ENCODE results near the gene RNF6. TPM values are rescaled to one million over a fixed set of nuclear protein-coding genes. Genes with fewer than 3 reads are reported as not detected.

Gene RNF6
- total RNA-seq, 1 experiment from 2014 or later = 33.2 TPM

- H3K9me2 ChIP-seq (ENCODE audit: insufficient read depth) = no peaks in the 10 kb centered on the region
- H3K27me3 ChIP-seq (ENCODE audit: insufficient read depth, low read length) = no peaks in the 10 kb centered on the region
- H2AFZ ChIP-seq (ENCODE audit: low read depth, low read length, poor library complexity, severe bottlenecking) = no peak overlapping the region
- no peak overlapping the region for H3K4me2 ChIP-seq (ENCODE audit: low read length)
- intact Hi-C loops (cut with micrococcal nuclease) = loop anchor here (5.0 kb wide), 1 partner anchor 424 kb away; no protein-coding TSS in a partner anchor
- H4K20me1 ChIP-seq (ENCODE audit: insufficient read depth) = no peaks in the 10 kb centered on the region
- no peaks in the 10 kb centered on the region for H3K9me3 ChIP-seq (ENCODE audit: control insufficient read depth in 1 of 2, insufficient read depth in 1 of 2, low read depth in 1 of 2, low read length in 2 of 2)
- RAD21 ChIA-PET (ENCODE audit: low non-redundant PET in 1 of 2, low total read pairs in 2 of 2, uncharacterized antibody in 2 of 2, unreplicated experiment in 2 of 2) = interaction anchor here in 1 of 2 experiments (2.5 kb wide), 1 partner anchor 313 kb away, joined by 16 read pairs; no protein-coding TSS in a partner anchor
- no TSS peak for BruUV-seq (replicated peaks)
- no peaks in the 10 kb centered on the region for H3K36me3 ChIP-seq (ENCODE audit: control insufficient read depth in 1 of 2, insufficient read depth in 2 of 2, low read length in 2 of 2)
- POLR2A ChIA-PET = no interaction called here
- H3K27ac ChIP-seq (ENCODE audit: low read depth, low read length) = no peak overlapping the region
- no peak overlapping the region for H3K4me3 ChIP-seq (replicated peaks in 1 of 2; ENCODE audit: low read depth in 1 of 2, low read length in 2 of 2)
- DNase-seq (ENCODE audit: low read depth, low spot score) (no peak), ATAC-seq (no peak)
- no peak overlapping the region for H3K9ac ChIP-seq (ENCODE audit: low read length)
- CTCF ChIA-PET = interaction anchor here (2.6 to 5.5 kb wide), 2 partner anchors 314 to 516 kb away, joined by 80 to 110 read pairs; no protein-coding TSS in a partner anchor
- TF ChIP-seq ZBTB33 (IDR thresholded peaks at IDR 0.05; ENCODE audit: extremely low read depth, insufficient replicate concordance, low read length) (no peak), MAX (IDR thresholded peaks at IDR 0.05) (no peak), SIN3A (IDR thresholded peaks at IDR 0.05; ENCODE audit: low read depth) (no peak), CEBPB (IDR thresholded peaks at IDR 0.05; ENCODE audit: low read depth) (no peak)
- peaks cover 0 to 8% of the 10 kb centered on the region in 2 experiments; a peak in 2 of 4 replicates for H3K4me1 ChIP-seq (ENCODE audit: control insufficient read depth in 1 of 2, insufficient read depth in 2 of 2, low read length in 2 of 2)
- H3K79me2 ChIP-seq (ENCODE audit: insufficient read depth, low read length) = no peaks in the 10 kb centered on the region
These were observed 38.7 kb downstream of the RNF6 start for GRCh38 chr13:26183416-26183815.

GRCh38 chr13:26179344-26179743, 42.8 kb downstream of the RNF6 start:
- no TSS peak for BruUV-seq (replicated peaks)

More at GRCh38 chr13:26179344-26179743, 42.8 kb downstream of the RNF6 start:
- Histone ChIP-seq H3K4me2 (ENCODE audit: low read length) (no peak overlapping the region), H3K9ac (ENCODE audit: low read length) (no peak overlapping the region), H2AFZ (ENCODE audit: low read depth, low read length, poor library complexity, severe bottlenecking) (no peak overlapping the region), H3K9me3 (ENCODE audit: control insufficient read depth in 1 of 2, insufficient read depth in 1 of 2, low read depth in 1 of 2, low read length in 2 of 2) (no peaks in the 10 kb centered on the region), H3K36me3 (ENCODE audit: control insufficient read depth in 1 of 2, insufficient read depth in 2 of 2, low read length in 2 of 2) (no peaks in the 10 kb centered on the region), H3K27me3 (ENCODE audit: insufficient read depth, low read length) (0 out of 2 replicates have a peak, but pooled peaks cover 7% of the 10 kb centered on the region), H4K20me1 (ENCODE audit: insufficient read depth) (no peaks in the 10 kb centered on the region), H3K9me2 (ENCODE audit: insufficient read depth) (no peaks in the 10 kb centered on the region), H3K79me2 (ENCODE audit: insufficient read depth, low read length) (no peaks in the 10 kb centered on the region), H3K27ac (ENCODE audit: low read depth, low read length) (no peak overlapping the region), H3K4me1 (ENCODE audit: control insufficient read depth in 1 of 2, insufficient read depth in 2 of 2, low read length in 2 of 2) (no peaks in the 10 kb centered on the region), H3K4me3 (replicated peaks in 1 of 2; ENCODE audit: low read depth in 1 of 2, low read length in 2 of 2) (no peak overlapping the region)
- ATAC-seq = no peak
- intact Hi-C loops (cut with micrococcal nuclease) = no loop called here
- ChIA-PET RAD21 (ENCODE audit: low non-redundant PET in 1 of 2, low total read pairs in 2 of 2, uncharacterized antibody in 2 of 2, unreplicated experiment in 2 of 2) (no interaction called here), POLR2A (no interaction called here), CTCF (interaction anchor here (1.3 kb wide), 1 partner anchor 317 kb away, joined by 3 read pairs; no protein-coding TSS in a partner anchor)
- no peak for DNase-seq (ENCODE audit: low read depth, low spot score)
- no peak for TF ChIP-seq ATF3 (IDR thresholded peaks at IDR 0.05)
- no peak for TF ChIP-seq POLR2A (IDR thresholded peaks at IDR 0.05; ENCODE audit: borderline replicate concordance, extremely low read depth, insufficient read depth, insufficient read length)
- no peak for TF ChIP-seq SIN3A (IDR thresholded peaks at IDR 0.05; ENCODE audit: low read depth)
- no peak for TF ChIP-seq CTCF (IDR thresholded peaks at IDR 0.05 in 2 of 3, conservative IDR thresholded peaks at IDR 0.05 in 1 of 3; ENCODE audit: borderline replicate concordance in 1 of 3, insufficient read depth in 1 of 3, low read depth in 2 of 3, low read length in 2 of 3)
- TF ChIP-seq POLR2AphosphoS5 (IDR thresholded peaks at IDR 0.05; ENCODE audit: low read depth, low read length) = no peak
- no peak for TF ChIP-seq EZH2phosphoT487 (IDR thresholded peaks at IDR 0.05; ENCODE audit: borderline replicate concordance)
- TF ChIP-seq MAX (IDR thresholded peaks at IDR 0.05) = no peak
- no peak for TF ChIP-seq SP1 (IDR thresholded peaks at IDR 0.05; ENCODE audit: low read depth)
- TF ChIP-seq EZH2 (IDR thresholded peaks at IDR 0.05) = no peak
- TF ChIP-seq EGR1 (IDR thresholded peaks at IDR 0.05; ENCODE audit: low read depth) = no peak
